Fibroblast of villous mesenchyme (primary cell): Measurements from ENCODE around the gene HOXA11. TPM values are rescaled to one million over a fixed set of nuclear protein-coding genes. Genes with fewer than 3 reads are reported as not detected.

Experiments
- DNase-seq: peaks from one replicate; pipeline ENCODE4 v3.0.0-alpha.2; 2010; ENCODE audit warnings: low read depth
- H3K4me3 ChIP-seq: 2 replicates; pipeline ENCODE4 v1.5.1; 2011; ENCODE audit warnings: low read depth, mild to moderate bottlenecking, low read length
- total RNA-seq: library from RNA; depleted of rRNA; stranded (reverse); fragments of >200 nt; gene quantifications from 2 replicates; pipeline ENCODE4 v1.2.3, GENCODE V29; 2012
- TF ChIP-seq, protein P1 (sequence below): IDR thresholded peaks from 2 replicates; pipeline ENCODE4 v1.5.1; 2012; ENCODE audit warnings: low read depth, mild to moderate bottlenecking, low read length; ENCODE audit not compliant: insufficient read depth

Gene HOXA11
- total RNA-seq, 1 donor = 47.1 TPM

DNA sequence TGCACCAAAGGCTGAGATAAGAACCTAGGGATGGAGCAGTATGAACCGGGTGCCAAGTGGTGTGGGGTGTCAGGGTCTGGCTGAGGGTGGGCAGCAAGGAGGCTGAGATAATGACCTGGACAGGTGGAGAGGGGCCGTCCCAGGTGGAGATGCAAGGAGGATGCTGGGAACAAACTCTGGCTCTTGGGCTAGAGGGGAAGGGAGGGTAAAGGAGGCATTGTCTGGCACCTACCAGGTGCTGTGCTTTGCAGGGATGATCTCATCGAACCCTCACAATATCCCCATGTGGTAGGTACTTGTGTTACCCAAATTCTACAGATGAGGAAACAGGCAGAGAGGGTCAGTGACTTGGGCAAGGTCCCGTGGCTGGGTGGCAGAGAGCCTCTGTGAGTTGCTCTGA lies 34.8 kb upstream of the HOXA11 start:
- TF ChIP-seq, protein P1, sequence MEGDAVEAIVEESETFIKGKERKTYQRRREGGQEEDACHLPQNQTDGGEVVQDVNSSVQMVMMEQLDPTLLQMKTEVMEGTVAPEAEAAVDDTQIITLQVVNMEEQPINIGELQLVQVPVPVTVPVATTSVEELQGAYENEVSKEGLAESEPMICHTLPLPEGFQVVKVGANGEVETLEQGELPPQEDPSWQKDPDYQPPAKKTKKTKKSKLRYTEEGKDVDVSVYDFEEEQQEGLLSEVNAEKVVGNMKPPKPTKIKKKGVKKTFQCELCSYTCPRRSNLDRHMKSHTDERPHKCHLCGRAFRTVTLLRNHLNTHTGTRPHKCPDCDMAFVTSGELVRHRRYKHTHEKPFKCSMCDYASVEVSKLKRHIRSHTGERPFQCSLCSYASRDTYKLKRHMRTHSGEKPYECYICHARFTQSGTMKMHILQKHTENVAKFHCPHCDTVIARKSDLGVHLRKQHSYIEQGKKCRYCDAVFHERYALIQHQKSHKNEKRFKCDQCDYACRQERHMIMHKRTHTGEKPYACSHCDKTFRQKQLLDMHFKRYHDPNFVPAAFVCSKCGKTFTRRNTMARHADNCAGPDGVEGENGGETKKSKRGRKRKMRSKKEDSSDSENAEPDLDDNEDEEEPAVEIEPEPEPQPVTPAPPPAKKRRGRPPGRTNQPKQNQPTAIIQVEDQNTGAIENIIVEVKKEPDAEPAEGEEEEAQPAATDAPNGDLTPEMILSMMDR = no peak
- DNase-seq = no peak
- no peak overlapping the region for H3K4me3 ChIP-seq

DNA sequence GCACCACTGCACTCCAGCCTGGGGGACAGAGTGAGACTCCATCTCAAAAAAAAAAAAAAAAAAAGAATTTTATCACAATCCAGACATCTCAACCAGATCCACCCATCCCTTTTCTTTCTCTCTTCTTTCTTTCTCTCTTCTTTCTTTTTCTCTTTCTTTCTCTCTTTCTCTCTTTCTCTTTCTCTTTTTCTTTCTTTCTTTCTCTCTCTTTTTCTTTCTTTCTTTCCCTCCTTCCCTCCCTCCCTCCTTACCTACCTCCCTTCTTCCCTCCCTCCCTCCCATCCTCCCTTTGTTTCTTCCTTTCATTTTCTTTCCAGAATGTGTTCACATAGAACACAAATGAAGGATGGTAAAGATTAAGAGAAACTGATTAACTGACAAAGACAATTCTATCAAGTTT lies 32.9 kb upstream of the HOXA11 start:
- TF ChIP-seq, protein P1 = no peak
- H3K4me3 ChIP-seq = no peak overlapping the region
- DNase-seq = no peak

DNA sequence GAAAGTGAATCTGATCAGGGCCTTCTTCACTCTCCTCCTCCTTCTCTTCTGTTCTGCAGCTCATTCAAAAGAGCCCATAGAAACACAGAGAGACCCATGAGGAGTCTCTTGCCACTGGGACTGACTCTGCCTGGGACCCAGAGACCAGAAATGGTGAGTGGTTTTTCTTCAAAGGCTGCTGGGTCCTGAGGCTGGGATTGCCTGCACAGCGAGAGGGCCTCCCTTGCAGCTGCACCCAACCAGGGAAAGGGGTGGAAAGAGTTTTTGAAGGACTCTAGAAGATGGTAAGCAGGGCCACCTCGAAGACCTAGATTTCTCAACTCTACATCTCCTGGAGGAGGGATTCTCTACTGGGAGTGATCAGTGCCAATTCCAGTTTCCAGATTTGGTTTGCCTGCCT lies 30.3 kb upstream of the HOXA11 start:
- no peak for DNase-seq
- TF ChIP-seq, protein P1 = no peak
- no peak overlapping the region for H3K4me3 ChIP-seq

DNA sequence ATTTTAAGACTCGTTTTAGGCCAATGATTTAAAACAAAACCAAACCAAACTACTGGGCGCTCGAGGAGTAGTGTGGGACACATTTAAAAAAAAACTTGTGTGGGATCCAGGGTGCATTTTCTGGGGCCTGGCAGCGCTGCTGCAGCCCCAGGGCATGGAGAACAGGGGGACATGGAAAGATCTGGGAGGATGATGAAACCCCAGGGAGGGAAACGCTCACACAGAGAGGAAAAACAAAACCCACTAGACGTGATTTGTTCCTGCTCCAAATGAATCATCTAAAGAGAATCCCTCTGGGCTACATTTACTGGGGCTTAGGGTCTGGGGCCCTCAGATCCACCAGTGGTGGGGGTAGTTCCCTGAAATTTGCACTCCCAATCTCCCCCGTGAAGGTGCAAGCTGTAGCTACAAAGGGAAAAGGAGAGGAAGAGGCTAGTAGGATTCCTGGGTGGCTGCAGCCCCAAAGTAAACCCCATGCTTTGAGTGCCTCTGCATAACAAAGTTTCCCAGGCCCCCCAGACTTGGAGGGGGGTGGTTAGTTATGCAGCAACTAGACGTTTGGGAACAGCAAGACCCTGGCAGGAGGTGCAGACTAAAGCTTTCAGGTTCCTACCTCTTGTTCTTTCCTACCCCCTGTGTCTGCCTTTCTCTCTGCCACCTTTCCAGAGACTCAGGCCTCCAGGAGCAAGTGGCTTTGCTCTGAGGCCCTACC lies 29.4 kb upstream of the HOXA11 start:
- no peak for DNase-seq
- no peak overlapping the region for H3K4me3 ChIP-seq
- TF ChIP-seq, protein P1 = no peak

DNA sequence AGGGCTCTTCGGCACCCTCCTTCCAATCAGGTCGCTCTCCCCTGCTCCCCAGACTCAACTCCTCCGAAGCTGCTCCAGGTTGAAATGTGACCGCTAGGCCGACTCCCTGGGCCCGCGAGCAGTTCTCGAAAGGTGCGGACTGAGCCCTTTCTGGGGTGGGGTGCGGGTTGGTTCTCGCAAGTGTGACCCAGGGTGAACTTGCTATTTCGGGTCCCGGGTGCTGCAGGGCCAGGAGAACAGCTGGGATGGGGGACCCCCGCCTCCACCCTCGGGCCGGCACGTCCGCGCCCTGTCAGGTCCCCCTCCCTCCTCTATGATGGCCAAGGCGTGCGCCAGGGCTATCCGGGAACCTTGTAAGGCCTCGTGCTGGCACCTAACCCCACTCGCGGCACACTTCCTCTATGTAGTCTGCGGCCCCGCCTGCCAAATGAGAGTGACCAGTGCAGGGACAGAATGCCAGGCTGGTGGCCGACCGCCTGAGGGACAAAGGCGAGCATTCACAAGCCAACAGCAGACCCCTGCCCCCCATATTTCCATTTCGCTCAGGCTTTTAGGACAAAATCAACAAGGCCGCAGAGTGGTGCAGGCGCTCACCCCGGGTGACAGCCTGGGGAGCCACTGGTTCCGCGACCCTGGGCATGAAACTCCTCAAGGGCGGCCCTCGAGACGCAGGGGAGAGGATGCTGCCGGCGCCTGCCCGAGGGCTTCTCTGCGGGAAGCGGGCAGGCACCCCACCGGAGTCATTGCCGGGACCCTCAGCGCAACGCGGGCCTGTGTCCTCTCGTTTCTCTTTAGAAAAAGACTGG lies 28.6 kb upstream of the HOXA11 start:
- TF ChIP-seq, protein P1 = no peak
- H3K4me3 ChIP-seq = no peak overlapping the region
- no peak for DNase-seq

DNA sequence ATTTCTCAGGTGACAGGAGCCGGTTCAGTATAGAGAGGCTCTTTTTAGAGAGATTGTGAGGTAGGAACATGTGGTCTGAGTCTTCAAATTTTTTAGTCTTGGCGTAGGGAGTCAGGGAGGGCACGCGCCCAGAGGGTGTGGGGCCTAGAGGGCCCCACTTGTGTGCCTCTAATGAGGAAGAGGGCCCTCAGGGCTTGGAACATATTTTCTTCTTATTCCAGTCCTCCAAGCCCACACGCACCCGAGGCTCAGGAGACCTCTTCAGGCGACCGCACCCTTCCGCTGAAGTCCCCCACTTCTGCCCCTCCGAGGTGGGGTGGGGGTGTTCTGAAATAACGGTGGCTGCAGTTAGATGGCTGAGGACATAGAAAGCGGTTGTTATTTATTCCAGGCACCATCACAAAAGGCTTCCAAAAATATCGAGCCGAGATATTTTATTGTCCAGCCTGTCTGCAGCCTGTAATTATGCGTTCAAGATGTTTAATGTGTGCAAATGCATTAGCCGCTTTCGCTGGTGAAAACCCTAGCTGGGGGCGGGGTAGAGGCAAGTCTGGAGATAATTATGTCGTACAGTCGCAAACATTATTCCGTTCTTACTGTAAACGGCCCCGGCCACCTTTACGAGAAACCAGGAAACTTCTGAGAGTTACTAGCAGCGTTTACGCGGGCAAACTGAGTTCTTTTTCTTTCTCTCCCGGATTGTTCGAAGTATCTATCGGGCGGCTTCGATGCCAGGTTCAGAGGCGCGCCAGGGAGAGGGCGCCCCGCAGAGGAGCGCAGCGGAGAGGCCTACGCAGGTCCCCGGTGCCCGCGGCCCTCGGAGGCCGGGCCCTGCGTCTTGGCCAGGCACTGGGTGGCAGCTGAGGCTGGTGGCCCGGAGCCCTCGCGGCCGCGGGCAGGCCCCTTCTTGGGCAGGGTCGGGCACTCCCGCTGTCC lies 27.7 kb upstream of the HOXA11 start:
- TF ChIP-seq, protein P1 = no peak
- no peak for DNase-seq
- no peak overlapping the region for H3K4me3 ChIP-seq
